ENCODE results near the gene CACNB2.

CACNB2 gene

DNA sequence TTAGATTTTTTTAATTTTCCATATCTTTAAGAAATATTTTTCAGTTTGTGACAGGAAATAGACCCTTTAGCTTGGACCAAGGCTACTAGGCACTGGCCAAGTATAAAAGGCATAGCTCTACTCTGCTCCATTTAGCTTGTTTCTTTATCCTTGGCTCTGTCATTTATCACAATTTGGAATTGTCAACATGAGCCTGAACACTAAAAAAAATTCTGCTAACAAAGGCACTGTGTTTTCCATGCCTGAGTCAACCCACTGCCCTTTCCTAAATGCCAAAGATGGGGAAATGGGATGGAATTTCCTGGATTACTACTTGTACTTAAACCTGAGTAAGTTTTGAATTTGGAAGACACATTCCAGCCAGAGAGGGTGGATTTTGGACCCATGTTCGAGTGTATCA, 382.8 kb downstream of the CACNB2 start:
- no peaks in the 10 kb centered on the region for H3K9me3 Mint-ChIP-seq

DNA sequence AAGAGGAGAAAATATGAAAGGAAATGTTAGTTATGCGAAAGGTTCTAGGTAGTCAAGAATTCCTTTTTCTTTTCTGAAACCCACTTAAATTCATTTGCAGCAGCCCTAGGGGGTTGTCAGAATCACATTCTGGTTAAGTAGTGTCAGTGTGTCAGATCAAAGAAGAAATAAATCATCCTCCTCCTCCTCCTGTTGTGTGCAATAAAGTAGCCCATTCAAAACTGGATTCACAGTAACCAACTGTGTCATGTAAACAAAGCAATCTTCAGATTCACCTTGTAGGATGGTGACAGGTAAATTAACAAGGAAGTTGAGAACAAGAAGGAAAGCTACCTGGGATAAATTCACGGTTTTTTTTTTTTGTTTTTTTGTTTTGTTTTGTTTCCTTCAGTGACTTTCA, 383.6 kb downstream of the CACNB2 start:
- Mint-ChIP-seq H3K4me3 (no peak overlapping the region), H3K36me3 (ENCODE audit: low read depth) (peaks cover 36% of the 10 kb centered on the region), H3K9me3 (no peaks in the 10 kb centered on the region), H3K27me3 (ENCODE audit: low read depth, poor library complexity) (no peaks in the 10 kb centered on the region), H3K27ac (peak overlapping the region; percentile 40), H3K4me1 (peaks cover 32% of the 10 kb centered on the region)
- DNase-seq = no peak
- TF ChIP-seq, protein P1, sequence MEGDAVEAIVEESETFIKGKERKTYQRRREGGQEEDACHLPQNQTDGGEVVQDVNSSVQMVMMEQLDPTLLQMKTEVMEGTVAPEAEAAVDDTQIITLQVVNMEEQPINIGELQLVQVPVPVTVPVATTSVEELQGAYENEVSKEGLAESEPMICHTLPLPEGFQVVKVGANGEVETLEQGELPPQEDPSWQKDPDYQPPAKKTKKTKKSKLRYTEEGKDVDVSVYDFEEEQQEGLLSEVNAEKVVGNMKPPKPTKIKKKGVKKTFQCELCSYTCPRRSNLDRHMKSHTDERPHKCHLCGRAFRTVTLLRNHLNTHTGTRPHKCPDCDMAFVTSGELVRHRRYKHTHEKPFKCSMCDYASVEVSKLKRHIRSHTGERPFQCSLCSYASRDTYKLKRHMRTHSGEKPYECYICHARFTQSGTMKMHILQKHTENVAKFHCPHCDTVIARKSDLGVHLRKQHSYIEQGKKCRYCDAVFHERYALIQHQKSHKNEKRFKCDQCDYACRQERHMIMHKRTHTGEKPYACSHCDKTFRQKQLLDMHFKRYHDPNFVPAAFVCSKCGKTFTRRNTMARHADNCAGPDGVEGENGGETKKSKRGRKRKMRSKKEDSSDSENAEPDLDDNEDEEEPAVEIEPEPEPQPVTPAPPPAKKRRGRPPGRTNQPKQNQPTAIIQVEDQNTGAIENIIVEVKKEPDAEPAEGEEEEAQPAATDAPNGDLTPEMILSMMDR (IDR thresholded peaks at IDR 0.05) = no peak

More for the DNA sequence above, 382.8 kb downstream of the CACNB2 start:
- H3K4me1 Mint-ChIP-seq = peaks cover 28% of the 10 kb centered on the region
- no peak overlapping the region for H3K27ac Mint-ChIP-seq
- H3K27me3 Mint-ChIP-seq (ENCODE audit: low read depth, poor library complexity) = no peaks in the 10 kb centered on the region
- TF ChIP-seq, protein P1 (IDR thresholded peaks at IDR 0.05) = no peak
- DNase-seq = no peak
- H3K36me3 Mint-ChIP-seq (ENCODE audit: low read depth) = peaks cover 32% of the 10 kb centered on the region
- no peak overlapping the region for H3K4me3 Mint-ChIP-seq

DNA sequence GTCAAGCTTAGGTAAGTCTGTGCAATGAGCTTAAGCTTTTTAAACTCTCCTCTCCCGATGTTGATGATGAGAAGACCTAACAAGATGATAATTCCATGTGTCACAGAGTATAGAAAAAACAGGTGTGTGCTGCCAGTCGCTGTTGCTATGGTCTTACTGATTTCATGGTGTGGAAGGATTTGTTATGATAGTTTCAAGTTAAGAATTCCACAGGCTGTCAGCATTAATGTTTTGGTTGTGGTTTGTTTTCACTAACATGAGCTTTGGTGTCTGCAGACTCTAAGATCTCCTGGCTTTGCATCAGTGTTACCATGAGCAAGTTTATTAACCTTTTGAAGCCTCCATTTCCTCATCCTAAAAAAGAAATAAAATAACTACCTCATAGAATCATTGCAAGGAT, 387.5 kb downstream of the CACNB2 start:
- DNase-seq = no peak
- H3K4me3 Mint-ChIP-seq = no peak overlapping the region
- peaks cover 42% of the 10 kb centered on the region for H3K36me3 Mint-ChIP-seq (ENCODE audit: low read depth)
- H3K27ac Mint-ChIP-seq = peak overlapping the region; percentile 22
- H3K27me3 Mint-ChIP-seq (ENCODE audit: low read depth, poor library complexity) = peaks cover 4% of the 10 kb centered on the region
- TF ChIP-seq, protein P1 (IDR thresholded peaks at IDR 0.05) = no peak
- peaks cover 27% of the 10 kb centered on the region for H3K9me3 Mint-ChIP-seq
- H3K4me1 Mint-ChIP-seq = peaks cover 28% of the 10 kb centered on the region

DNA sequence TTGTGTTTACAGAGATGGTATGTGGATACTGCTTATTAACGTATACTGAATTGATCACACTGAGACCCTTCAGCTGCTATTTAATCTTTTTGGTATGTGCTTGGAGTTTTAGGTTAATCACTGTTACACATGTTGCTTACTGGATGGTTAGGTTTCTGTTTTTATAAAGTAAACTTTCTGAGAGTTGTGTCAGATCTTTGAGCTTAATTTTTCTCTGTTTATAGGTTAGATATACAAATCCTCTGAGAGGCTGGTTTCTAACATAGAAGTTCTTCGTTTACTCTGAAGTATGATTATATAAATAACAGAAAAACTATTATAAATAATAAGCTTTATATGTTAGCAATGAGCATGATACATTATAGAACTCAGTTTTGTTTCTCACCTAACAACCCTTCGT, 388.1 kb downstream of the CACNB2 start:
- TF ChIP-seq, protein P1 (IDR thresholded peaks at IDR 0.05) = no peak
- Mint-ChIP-seq H3K9me3 (peaks cover 27% of the 10 kb centered on the region), H3K4me1 (peaks cover 24% of the 10 kb centered on the region), H3K27me3 (ENCODE audit: low read depth, poor library complexity) (peaks cover 4% of the 10 kb centered on the region), H3K4me3 (no peak overlapping the region), H3K36me3 (ENCODE audit: low read depth) (peaks cover 44% of the 10 kb centered on the region), H3K27ac (peak overlapping the region; percentile 22)
- DNase-seq = no peak

DNA sequence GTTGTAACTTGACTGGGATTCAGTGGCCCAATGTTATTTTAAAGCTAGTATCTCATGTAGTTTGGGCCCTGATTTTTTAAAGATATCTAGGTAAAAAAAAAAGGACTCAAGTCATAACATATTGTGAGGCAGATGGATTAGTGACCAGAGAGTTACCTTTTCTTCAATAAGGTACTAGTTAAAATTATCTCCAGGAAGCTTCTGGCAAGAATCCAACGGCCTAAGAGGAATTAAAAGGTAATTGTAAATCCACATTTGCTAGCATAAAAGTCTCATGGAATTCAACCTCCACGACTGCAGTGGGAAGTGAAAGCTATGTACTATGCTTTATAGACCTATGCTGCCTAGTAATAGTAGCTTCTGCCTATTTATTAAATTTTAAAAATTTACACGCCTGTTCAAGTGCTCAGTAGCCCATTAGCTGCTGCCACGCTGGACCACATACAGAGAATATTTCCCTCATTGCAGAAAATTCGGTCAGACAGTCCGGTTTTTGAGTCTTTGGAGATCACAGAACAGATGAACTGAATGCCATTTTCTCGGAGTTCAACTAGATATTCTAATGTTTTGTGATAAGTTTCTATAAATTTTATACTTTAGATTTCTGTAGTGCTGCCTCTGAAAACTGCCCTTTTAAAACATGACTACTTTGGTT, 392.8 kb downstream of the CACNB2 start:
- TF ChIP-seq, protein P1 (IDR thresholded peaks at IDR 0.05) = no peak
- no peak overlapping the region for H3K27ac Mint-ChIP-seq
- H3K9me3 Mint-ChIP-seq = peaks cover 27% of the 10 kb centered on the region
- no peak for DNase-seq
- peaks cover 4% of the 10 kb centered on the region for H3K4me1 Mint-ChIP-seq
- no peak overlapping the region for H3K4me3 Mint-ChIP-seq
- peaks cover 68% of the 10 kb centered on the region for H3K36me3 Mint-ChIP-seq (ENCODE audit: low read depth)
- peaks cover 4% of the 10 kb centered on the region for H3K27me3 Mint-ChIP-seq (ENCODE audit: low read depth, poor library complexity)

DNA sequence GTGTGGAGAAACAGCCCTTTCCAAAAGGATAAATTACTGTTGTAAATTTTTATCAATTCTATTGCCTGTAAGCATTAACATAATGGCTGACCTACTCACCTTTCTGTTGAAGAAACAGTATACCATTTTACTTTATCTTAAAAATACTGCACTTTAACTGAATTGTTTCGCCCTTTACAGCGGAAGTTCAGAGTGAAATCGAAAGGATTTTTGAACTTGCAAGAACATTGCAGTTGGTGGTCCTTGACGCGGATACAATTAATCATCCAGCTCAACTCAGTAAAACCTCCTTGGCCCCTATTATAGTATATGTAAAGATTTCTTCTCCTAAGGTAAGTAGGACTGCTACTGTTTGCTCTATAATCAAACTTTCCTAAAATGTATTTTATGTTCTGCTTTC, 393.7 kb downstream of the CACNB2 start:
- TF ChIP-seq, protein P1 (IDR thresholded peaks at IDR 0.05) = no peak
- H3K4me3 Mint-ChIP-seq = no peak overlapping the region
- peaks cover 64% of the 10 kb centered on the region for H3K36me3 Mint-ChIP-seq (ENCODE audit: low read depth)
- no peaks in the 10 kb centered on the region for H3K4me1 Mint-ChIP-seq
- DNase-seq = no peak
- no peak overlapping the region for H3K27ac Mint-ChIP-seq
- H3K9me3 Mint-ChIP-seq = peaks cover 27% of the 10 kb centered on the region
- peaks cover 4% of the 10 kb centered on the region for H3K27me3 Mint-ChIP-seq (ENCODE audit: low read depth, poor library complexity)
